Kidney epithelial cell (primary cell): ENCODE measurements around the gene SAMD11. TPM values are rescaled to one million over a fixed set of nuclear protein-coding genes. Genes with fewer than 3 reads are reported as not detected.

Experiments
- DNase-seq: peaks from one replicate; pipeline ENCODE4 v3.0.0-alpha.2; 2010; ENCODE audit warnings: low read depth
- H3K27me3 ChIP-seq: 2 replicates; pipeline ENCODE4 v1.6.0; 2011; ENCODE audit warnings: low read length; ENCODE audit not compliant: control insufficient read depth, insufficient read depth
- H3K36me3 ChIP-seq: 2 replicates; pipeline ENCODE4 v1.5.1; 2011; ENCODE audit warnings: low read length; ENCODE audit not compliant: control insufficient read depth, insufficient read depth
- H3K4me3 ChIP-seq: 2 replicates; pipeline ENCODE4 v1.5.1; 2011; ENCODE audit warnings: low read depth, mild to moderate bottlenecking, control low read depth, low read length
- CTCF ChIP-seq: IDR thresholded peaks from 2 replicates; pipeline ENCODE4 v1.5.1; 2011; ENCODE audit warnings: mild to moderate bottlenecking, moderate library complexity, low read length, control low read depth, inconsistent platforms; ENCODE audit not compliant: insufficient read depth, poor library complexity, severe bottlenecking
- total RNA-seq: library from RNA; depleted of rRNA; stranded (reverse); fragments of >200 nt; gene quantifications from 2 replicates; pipeline ENCODE4 v1.2.3, GENCODE V29; 2015

The SAMD11 gene
- total RNA-seq, 1 donor from 2014 or later = 2.3 TPM

GRCh38 chr1:929712-930632, 6.2 kb downstream of the SAMD11 start:
- Histone ChIP-seq H3K4me3 (no peak overlapping the region), H3K27me3 (peaks cover 83% of the 10 kb centered on the region), H3K36me3 (no peaks in the 10 kb centered on the region)
- TF ChIP-seq CTCF = no peak
- no peak for DNase-seq

DNA sequence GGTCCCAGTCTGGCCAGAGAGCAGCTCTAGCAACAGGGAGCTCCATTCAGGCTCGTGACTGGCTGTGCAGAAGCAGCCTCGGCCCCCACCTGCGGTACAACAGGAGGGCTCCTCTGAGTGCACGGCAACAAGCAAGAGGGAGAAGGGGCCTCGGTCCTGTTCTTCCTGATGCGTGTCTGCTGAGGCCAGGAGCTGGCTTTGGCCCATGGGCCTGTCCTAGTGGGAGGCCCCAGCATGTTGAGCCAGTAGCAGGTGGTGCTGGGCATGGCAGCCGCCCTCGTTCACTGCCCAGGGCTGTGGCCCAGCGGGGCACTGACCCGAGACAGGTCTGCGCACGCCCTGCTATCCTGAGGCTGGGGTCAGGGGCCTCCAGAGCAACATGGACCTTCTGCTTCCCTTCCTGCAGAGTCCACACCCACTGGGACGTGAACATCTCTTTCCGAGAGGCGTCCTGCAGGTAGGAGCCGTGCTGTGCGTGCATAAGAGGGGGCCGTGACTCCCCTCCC, 7.0 kb downstream of the SAMD11 start:
- no peak overlapping the region for H3K4me3 ChIP-seq
- DNase-seq = no peak
- no peak for TF ChIP-seq CTCF
- no peaks in the 10 kb centered on the region for H3K36me3 ChIP-seq
- peaks cover 83% of the 10 kb centered on the region for H3K27me3 ChIP-seq

DNA sequence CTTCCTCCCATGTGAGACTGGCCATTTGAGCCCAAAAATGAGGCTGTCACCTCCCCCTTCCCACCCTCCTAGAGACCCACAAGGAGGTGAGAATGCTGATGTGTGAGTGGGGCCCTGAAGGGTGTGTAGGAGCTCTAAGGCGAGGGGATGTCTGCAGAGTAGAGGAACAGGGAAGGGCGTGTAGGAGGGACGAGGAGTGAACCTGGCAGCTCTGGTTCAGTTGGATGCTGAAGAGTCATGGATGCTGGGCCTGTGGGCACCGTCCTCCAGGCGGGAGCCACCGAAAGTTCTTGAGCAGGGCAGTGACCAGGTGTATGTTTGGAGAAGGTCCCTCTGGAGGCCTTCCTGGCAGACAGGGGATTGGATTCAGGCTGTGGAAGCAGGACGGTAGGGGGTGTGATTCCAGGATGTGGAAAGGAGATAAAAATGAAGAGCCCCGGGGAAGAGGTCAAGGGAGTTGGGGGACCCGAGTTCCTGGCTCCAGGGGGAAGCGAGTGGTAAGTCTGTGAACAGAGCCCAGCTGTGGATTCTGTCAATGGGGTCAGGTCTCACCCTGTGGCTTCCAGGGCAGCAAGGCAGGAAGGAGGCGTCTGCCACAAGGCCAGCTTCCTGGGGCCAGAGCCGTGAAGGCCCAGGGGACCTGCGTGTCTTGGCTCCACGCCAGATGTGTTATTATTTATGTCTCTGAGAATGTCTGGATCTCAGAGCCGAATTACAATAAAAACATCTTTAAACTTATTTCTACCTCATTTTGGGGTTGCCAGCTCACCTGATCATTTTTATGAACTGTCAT, 7.9 kb downstream of the SAMD11 start:
- Histone ChIP-seq H3K36me3 (no peaks in the 10 kb centered on the region), H3K27me3 (peaks cover 83% of the 10 kb centered on the region), H3K4me3 (no peak overlapping the region)
- TF ChIP-seq CTCF = no peak
- no peak for DNase-seq

GRCh38 chr1:932173-932510, 8.4 kb downstream of the SAMD11 start:
- H3K36me3 ChIP-seq = no peaks in the 10 kb centered on the region
- no peak for TF ChIP-seq CTCF
- peaks cover 82% of the 10 kb centered on the region for H3K27me3 ChIP-seq
- no peak overlapping the region for H3K4me3 ChIP-seq
- no peak for DNase-seq

DNA sequence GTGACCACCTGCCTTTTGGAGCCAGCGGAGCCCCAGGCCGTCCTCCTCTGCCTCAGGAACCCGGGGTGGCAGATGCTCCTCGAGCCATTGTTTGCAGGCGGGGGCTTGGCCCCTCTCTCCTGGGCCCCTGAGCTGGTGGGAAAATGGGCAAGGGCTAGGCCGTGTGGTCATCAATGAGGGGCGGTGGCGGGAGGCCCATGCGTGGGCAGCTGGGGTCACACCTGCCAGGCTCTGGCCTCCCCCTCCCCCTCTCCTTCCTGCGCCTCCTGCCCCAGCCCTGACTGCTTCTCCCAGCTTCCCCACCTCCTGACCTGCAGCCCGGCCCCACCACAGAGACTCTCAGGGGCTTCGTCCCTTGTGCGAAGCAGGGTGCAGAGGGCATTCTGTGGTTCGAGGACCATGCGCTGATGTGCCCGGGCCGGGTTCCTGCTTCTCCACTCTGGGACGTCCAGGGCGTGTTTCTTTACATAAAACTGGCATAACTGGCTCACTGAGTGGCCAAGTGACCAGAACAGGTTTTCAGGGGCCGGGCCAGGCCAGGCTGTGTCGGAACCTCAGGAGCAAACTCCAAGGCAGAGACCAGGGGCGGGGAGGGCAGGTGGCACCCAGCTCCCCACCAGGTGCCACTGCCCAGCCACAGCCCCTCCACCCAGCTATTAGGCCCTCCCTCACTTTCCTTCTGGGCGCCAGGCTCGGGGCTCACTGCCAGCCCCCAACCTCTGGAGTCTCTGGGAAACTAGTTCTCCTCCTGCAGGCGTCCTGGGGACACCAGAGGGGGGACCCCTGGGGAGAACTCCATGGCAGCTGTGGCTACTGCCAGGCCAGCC, 9.3 kb downstream of the SAMD11 start:
- no peak for DNase-seq
- Histone ChIP-seq H3K4me3 (no peak overlapping the region), H3K27me3 (peaks cover 79% of the 10 kb centered on the region), H3K36me3 (no peaks in the 10 kb centered on the region)
- no peak for TF ChIP-seq CTCF
